Measurements from ENCODE around the gene RBBP7.

The RBBP7 gene

GRCh38 chrX:16882702-16883486 lies 12.7 kb upstream of the RBBP7 start:
- TF ChIP-seq CTCF (IDR thresholded peaks at IDR 0.05; ENCODE audit: low read depth, low read length) (peak; percentile 54), MYC (IDR thresholded peaks at IDR 0.05; ENCODE audit: low read depth, low read length) (0 out of 2 replicates have a peak, but pooled peaks have one; percentile 33), POLR2A (IDR thresholded peaks at IDR 0.05; ENCODE audit: extremely low read depth, insufficient read length) (peak; percentile 35), MAX (IDR thresholded peaks at IDR 0.05; ENCODE audit: low read depth, low read length) (0 out of 2 replicates have a peak, but pooled peaks have one; percentile 28)
- peak; percentile 75 for DNase-seq (ENCODE audit: low read depth)
- peak overlapping the region; percentile 63 for H3K4me3 ChIP-seq (ENCODE audit: low read depth, low read length)

- H3K4me3 ChIP-seq (ENCODE audit: low read depth, low read length) = peak overlapping the region; percentile 63
- TF ChIP-seq CTCF (IDR thresholded peaks at IDR 0.05; ENCODE audit: low read depth, low read length) = no peak
- peak; percentile 85 for TF ChIP-seq MAX (IDR thresholded peaks at IDR 0.05; ENCODE audit: low read depth, low read length)
- TF ChIP-seq POLR2A (IDR thresholded peaks at IDR 0.05; ENCODE audit: extremely low read depth, insufficient read length) = no peak
- TF ChIP-seq MYC (IDR thresholded peaks at IDR 0.05; ENCODE audit: low read depth, low read length) = peak; percentile 54
- DNase-seq (ENCODE audit: low read depth) = peak; percentile 50
Measured at GRCh38 chrX:16882169-16882568, 12.0 kb upstream of the RBBP7 start.

- DNase-seq (ENCODE audit: low read depth) = no peak
- no peak overlapping the region for H3K4me3 ChIP-seq (ENCODE audit: low read depth, low read length)
- no peak for TF ChIP-seq POLR2A (IDR thresholded peaks at IDR 0.05; ENCODE audit: extremely low read depth, insufficient read length)
Measured at GRCh38 chrX:16876696-16877095, 6.5 kb upstream of the RBBP7 start.

GRCh38 chrX:16874458-16875095 lies 4.4 kb upstream of the RBBP7 start:
- TF ChIP-seq MAX (IDR thresholded peaks at IDR 0.05; ENCODE audit: low read depth, low read length) = no peak
- TF ChIP-seq MYC (IDR thresholded peaks at IDR 0.05; ENCODE audit: low read depth, low read length) = no peak
- no peak for TF ChIP-seq POLR2A (IDR thresholded peaks at IDR 0.05; ENCODE audit: extremely low read depth, insufficient read length)
- no peak for TF ChIP-seq CTCF (IDR thresholded peaks at IDR 0.05; ENCODE audit: low read depth, low read length)
- DNase-seq (ENCODE audit: low read depth) = no peak
- H3K4me3 ChIP-seq (ENCODE audit: low read depth, low read length) = no peak overlapping the region

- H3K4me3 ChIP-seq (ENCODE audit: low read depth, low read length) = no peak overlapping the region
- TF ChIP-seq MAX (IDR thresholded peaks at IDR 0.05; ENCODE audit: low read depth, low read length) (no peak), CTCF (IDR thresholded peaks at IDR 0.05; ENCODE audit: low read depth, low read length) (no peak), MYC (IDR thresholded peaks at IDR 0.05; ENCODE audit: low read depth, low read length) (no peak), POLR2A (IDR thresholded peaks at IDR 0.05; ENCODE audit: extremely low read depth, insufficient read length) (no peak)
- no peak for DNase-seq (ENCODE audit: low read depth)
Measured at GRCh38 chrX:16873106-16873505, 2.9 kb upstream of the RBBP7 start.
